ENCODE data around the gene OSGIN1. TPM values are rescaled to one million over a fixed set of nuclear protein-coding genes. Genes with fewer than 3 reads are reported as not detected.

OSGIN1 gene
- polyA plus RNA-seq, 6 donors from 2014 or later = 0.20 to 0.85 (median 0.24) TPM; not detected in 3

DNA sequence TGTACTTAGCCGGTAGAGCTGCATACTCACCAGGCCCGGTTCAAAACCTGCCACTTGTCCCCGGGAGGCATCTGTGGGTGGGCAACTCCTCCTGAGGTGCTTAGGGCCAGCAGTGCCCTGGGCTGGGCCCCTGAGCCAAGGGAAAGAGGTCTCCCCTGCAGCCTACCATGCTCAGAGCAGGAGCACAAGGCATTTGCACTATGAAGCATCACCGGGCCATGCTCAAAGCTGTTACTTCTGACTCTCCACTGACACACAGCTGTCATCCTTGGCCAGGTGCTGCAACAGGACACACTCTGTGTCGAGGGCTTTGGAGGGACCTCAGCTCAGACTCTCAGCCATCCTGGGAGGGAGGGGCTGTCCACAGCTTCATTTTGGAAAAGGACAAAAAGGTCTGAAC, 52.4 kb downstream of the OSGIN1 start:
- DNase-seq (no peak), ATAC-seq (ENCODE audit: low read depth in 2 of 2) (no peak)
- Mint-ChIP-seq H3K4me1 (no peaks in the 10 kb centered on the region), H3K27ac (no peak overlapping the region), H3K9me3 (no peaks in the 10 kb centered on the region), H3K4me3 (no peak overlapping the region), H3K27me3 (peaks cover 15 to 42% (median 31%) of the 10 kb centered on the region in 3 donors), H3K36me3 (no peaks in the 10 kb centered on the region)

DNA sequence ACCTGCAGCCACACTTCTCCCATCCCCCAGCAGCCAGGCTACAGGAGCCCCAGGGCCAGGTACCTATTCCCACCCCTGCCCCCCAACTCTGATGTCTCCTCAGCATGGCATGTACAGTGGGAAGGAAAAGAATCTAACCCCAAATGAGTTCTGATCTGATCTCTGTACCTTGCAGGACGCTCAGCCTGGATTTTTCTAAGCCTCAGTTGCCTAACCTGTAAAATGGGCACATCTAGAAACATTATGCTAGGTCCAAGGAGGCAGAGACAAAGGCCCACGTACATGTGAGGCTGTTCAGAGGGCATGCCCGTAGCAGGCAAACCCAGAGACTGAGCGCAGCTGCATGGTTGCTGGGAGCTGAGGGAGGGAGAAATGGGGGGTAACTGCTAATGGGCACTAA, 54.5 kb downstream of the OSGIN1 start:
- no peak for DNase-seq
- Mint-ChIP-seq H3K27ac (no peak overlapping the region), H3K36me3 (no peaks in the 10 kb centered on the region), H3K4me1 (no peaks in the 10 kb centered on the region), H3K27me3 (peaks cover 15 to 38% (median 27%) of the 10 kb centered on the region in 3 donors), H3K9me3 (no peaks in the 10 kb centered on the region), H3K4me3 (no peak overlapping the region)
- no peak for ATAC-seq (ENCODE audit: low read depth in 2 of 2)

DNA sequence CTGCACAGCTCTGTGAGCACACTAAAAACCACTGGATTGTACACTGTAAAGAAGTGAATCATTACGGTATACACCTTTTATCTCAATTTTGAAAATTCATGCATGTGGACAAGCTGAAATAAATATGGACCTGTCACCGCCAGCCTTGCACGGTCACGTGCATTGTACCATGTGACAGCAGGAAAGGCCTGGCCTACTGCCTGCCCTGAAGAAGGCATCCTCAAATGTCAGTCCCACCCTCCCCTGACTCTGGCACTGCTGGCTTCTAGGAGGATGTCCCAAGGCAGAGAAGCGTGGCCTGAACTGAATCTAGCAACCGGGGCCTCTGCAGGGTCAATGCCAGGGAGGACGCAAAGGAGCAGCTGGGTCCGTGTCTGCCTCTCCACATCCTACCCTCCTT, 54.9 kb downstream of the OSGIN1 start:
- no peak for DNase-seq
- no peak overlapping the region for H3K27ac Mint-ChIP-seq
- H3K27me3 Mint-ChIP-seq = peaks cover 15 to 36% (median 22%) of the 10 kb centered on the region in 3 donors
- no peak overlapping the region for H3K4me3 Mint-ChIP-seq
- ATAC-seq (ENCODE audit: low read depth in 2 of 2) = no peak
- H3K9me3 Mint-ChIP-seq = no peaks in the 10 kb centered on the region
- H3K4me1 Mint-ChIP-seq = no peaks in the 10 kb centered on the region
- no peaks in the 10 kb centered on the region for H3K36me3 Mint-ChIP-seq

DNA sequence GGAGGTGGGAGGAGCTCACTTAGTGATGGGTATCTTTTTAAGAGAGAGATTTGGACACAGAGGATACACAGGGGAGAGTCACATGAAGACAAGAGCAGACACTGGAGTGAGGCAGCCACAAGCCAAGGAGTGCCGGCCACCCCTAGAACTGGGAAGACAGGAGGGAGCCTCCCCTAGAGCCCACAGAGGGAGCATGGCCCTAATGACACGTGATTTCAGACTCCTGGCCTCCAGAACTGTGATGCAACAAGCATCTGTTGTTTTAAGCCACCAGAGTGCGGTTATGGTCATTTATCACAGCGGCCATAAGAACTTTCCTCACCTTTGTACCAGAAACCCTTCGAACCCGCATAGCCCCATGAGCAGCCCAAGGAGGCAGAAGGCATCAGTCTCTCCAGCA, 56.2 kb downstream of the OSGIN1 start:
- Mint-ChIP-seq H3K9me3 (peaks cover 0 to 1% (median 0%) of the 10 kb centered on the region in 7 donors), H3K4me1 (peaks cover 2 to 7% (median 4%) of the 10 kb centered on the region in 3 donors), H3K36me3 (no peaks in the 10 kb centered on the region), H3K4me3 (no peak overlapping the region), H3K27me3 (peaks cover 15 to 29% (median 19%) of the 10 kb centered on the region in 3 donors), H3K27ac (no peak overlapping the region)
- no peak for DNase-seq
- no peak for ATAC-seq (ENCODE audit: low read depth in 2 of 2)

DNA sequence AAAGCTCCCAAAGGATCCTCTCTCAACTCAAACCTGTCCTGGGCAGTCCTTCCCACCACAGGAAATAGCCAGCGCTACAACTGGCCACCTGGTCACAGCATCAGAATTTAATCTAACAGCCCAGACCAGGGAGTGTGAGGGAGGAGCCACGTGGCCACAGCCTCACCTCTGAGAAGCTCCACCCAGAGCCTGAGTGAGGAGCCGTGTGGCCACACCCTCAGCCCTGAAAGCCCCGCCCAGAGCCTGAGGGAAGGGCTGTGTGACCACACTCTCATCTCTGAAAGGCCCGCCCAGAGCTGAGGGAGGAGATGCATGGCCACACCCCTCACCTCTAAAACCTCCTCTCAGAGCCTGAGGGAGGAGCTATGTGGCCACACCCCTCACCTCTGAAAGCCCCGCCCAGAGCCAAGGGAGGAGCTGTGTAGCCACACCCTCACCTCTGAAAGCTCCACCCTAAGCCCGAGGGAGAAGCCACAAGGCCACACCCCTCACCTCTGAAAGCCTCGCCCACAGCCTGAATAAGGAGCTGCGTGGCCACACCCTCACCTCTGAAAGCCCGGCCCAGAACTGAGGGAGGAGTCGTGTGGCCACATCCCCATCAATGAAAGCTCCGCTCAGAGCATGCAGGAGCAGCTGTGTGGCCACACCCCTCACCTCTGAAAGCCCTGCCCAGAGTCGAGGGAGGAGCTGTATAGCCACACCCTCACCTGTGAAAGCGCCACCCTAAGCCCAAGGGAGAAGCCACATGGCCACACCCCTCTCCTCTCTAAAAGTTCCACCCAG, 60.9 kb downstream of the OSGIN1 start:
- H3K4me1 Mint-ChIP-seq = peaks cover 6 to 18% (median 9%) of the 10 kb centered on the region in 3 donors
- peaks cover 12 to 16% (median 16%) of the 10 kb centered on the region in 3 donors for H3K27me3 Mint-ChIP-seq
- peak overlapping the region in 3 of 8 donors; percentile 4 to 40 (median 23) for H3K4me3 Mint-ChIP-seq
- ATAC-seq (ENCODE audit: low read depth in 2 of 2) (peak; percentile 71 to 75), DNase-seq (peak; percentile 33)
- peaks cover 0 to 17% (median 4%) of the 10 kb centered on the region in 7 donors for H3K9me3 Mint-ChIP-seq
- H3K36me3 Mint-ChIP-seq = no peaks in the 10 kb centered on the region
- H3K27ac Mint-ChIP-seq = peak overlapping the region in 3 of 6 donors; percentile 8 to 53 (median 38)

DNA sequence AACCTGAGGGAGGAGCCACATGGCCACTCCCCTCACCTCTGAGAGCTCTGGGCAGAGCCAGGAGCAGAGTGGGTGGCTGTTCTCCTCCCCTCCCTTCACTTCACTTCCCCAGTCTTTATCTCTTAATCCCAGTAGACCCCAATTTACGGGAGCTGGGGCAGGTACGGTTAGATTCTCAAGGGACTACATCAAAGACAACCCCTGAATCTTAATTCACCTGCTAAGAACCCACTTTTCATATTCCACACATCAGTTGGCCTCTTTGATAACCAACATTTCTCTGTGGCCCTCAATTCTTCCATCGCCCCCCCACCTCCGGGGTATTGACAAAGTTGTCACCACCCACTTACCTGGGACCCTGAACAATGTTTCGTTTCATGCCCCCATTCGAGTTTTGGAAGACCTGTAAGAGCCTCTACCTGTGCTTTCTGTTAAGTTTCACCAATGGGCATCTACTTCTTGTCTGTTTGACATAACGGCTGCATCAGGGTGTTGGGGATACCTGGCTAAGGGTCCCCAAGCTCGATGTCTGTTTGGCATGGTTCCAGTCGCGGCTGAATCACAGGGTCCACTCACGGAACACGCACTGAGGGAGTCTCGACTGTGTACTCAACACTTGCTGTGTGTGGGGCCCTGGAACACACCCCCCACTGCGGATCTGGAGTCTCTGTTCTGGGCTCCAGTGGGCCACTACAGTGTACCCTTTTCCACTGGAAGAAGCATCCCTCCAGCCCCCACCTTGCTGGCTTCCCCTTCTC, 61.7 kb downstream of the OSGIN1 start:
- Mint-ChIP-seq H3K4me3 (peak overlapping the region in 4 of 8 donors; percentile 4 to 45 (median 32)), H3K4me1 (peaks cover 6 to 18% (median 9%) of the 10 kb centered on the region in 3 donors), H3K36me3 (no peaks in the 10 kb centered on the region), H3K27ac (peak overlapping the region in 2 of 6 donors; percentile 8 to 67), H3K9me3 (peaks cover 0 to 23% (median 4%) of the 10 kb centered on the region in 7 donors), H3K27me3 (peaks cover 14 to 22% (median 22%) of the 10 kb centered on the region in 3 donors)
- ATAC-seq (ENCODE audit: low read depth in 2 of 2) (no peak), DNase-seq (no peak)

DNA sequence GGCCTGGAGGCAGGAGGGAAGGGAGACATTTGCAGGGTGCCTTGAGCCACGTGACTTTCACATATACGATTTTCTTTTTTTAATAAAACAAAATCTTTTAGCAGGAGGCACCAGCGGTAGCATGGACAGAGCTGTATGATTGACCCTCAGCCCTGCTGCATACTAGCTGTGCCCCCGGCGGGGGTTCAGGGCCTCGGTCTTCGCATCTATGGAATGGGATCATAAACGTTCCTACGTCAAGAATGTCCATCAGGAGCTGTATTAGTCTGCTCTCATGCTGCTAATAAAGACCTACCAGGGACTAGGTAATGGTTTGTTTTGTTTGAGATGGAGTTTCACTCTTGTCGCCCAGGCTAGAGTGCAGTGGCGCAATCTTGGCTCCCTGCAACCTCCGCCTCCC, 62.4 kb downstream of the OSGIN1 start:
- Mint-ChIP-seq H3K4me1 (peaks cover 6 to 18% (median 9%) of the 10 kb centered on the region in 3 donors), H3K4me3 (no peak overlapping the region), H3K9me3 (peaks cover 0 to 23% (median 4%) of the 10 kb centered on the region in 7 donors), H3K36me3 (no peaks in the 10 kb centered on the region), H3K27me3 (peaks cover 14 to 24% (median 23%) of the 10 kb centered on the region in 3 donors), H3K27ac (no peak overlapping the region)
- no peak for DNase-seq
- no peak for ATAC-seq (ENCODE audit: low read depth in 2 of 2)

Other genes starting within 250 kb of the OSGIN1 start
- 10 to 100 TPM; 33.1 to 42.8 (median 39.9) TPM for gene HSBP1, start 145.3 kb upstream of the OSGIN1 start, polyA plus RNA-seq (ENCODE audit: low read depth in 6 of 6)
- 1 to 10 TPM in 4 of 6 donors, under 1 TPM in 2; 0.15 to 2.4 (median 1.6) TPM for gene MLYCD, start 54.1 kb upstream of the OSGIN1 start, polyA plus RNA-seq (ENCODE audit: low read depth in 6 of 6)
- gene NECAB2, start 15.0 kb downstream of the OSGIN1 start, polyA plus RNA-seq (ENCODE audit: low read depth in 6 of 6) = not detected
- not detected for gene SLC38A8, start 89.6 kb downstream of the OSGIN1 start, polyA plus RNA-seq (ENCODE audit: low read depth in 6 of 6)
- gene MBTPS1, start 163.7 kb downstream of the OSGIN1 start, polyA plus RNA-seq (ENCODE audit: low read depth in 6 of 6) = 10 to 100 TPM; 37.6 to 56.5 (median 48.8) TPM
- 10 to 100 TPM in 5 of 6 donors, 1 to 10 TPM in 1; 3.5 to 15.5 (median 13.7) TPM for gene HSDL1, start 191.9 kb downstream of the OSGIN1 start, polyA plus RNA-seq (ENCODE audit: low read depth in 6 of 6)
- under 1 TPM in 1 of 6 donors, not detected in 5; 0.43 TPM for gene DNAAF1, start 192.1 kb downstream of the OSGIN1 start, polyA plus RNA-seq (ENCODE audit: low read depth in 6 of 6)
- gene TAF1C, start 233.8 kb downstream of the OSGIN1 start, polyA plus RNA-seq (ENCODE audit: low read depth in 6 of 6) = 10 to 100 TPM in 1 of 6 donors, 1 to 10 TPM in 5; 4.8 to 11.6 (median 7.3) TPM
- under 1 TPM in 1 of 6 donors, not detected in 5; 0.17 TPM for gene ADAD2, start 237.9 kb downstream of the OSGIN1 start, polyA plus RNA-seq (ENCODE audit: low read depth in 6 of 6)

All from naive B cell (primary cell).